GM19467 (cell line): Measurements from ENCODE around the gene MC2R.
A peak's percentile ranks its signal among the peaks of the same experiment; 100 is the strongest.
"Not testable (repeated sequence)": the region's sequence is repeated elsewhere in the genome, so short reads cannot be mapped to it uniquely, and the experiment has no call there.

Experiments
- ATAC-seq: cut with Tn5 transposase; IDR thresholded peaks from one replicate; pipeline ENCODE4 v1.9.1; 2021; ENCODE audit warnings: mild to moderate bottlenecking, moderate library complexity; ENCODE audit not compliant: unreplicated experiment

MC2R gene

DNA sequence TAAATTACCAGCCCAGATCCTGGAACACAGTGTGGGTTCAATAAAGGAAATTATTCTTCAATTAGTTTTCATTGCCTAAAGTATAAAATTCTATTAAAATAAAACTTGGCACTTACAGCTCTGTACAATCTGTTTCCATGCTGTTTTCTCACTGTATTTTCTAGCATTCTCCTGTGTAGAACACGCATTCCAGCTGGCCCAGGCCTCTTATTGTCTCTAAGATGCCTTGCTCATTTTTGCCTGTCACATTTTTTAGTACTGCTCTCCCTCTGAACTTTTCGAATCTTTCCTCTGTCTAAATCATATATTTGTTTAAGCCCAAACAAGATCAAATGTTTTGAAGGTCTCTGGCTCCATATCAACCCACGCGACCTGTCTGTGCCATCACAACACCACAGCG, 20.8 kb downstream of the MC2R start:
- ATAC-seq = no peak

DNA sequence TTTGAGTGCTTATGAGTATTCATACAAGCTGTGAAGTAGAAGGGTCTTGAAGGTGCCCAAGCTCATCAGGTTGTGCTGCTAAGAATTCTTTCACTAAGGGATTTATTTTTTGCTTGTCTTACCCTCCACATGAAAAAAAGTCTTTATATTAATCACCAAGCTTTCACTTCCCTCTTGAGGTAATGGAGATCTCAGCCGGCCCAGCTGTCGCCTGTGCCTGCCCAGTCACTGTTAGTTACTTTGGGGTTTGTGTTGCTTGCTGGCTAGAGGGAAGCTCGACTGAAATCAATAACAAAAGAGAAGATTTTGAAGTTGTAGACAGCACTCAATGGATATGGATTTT, 21.9 kb downstream of the MC2R start:
- peak; percentile 99 for ATAC-seq

GRCh38 chr18:13892098-13892497, 23.2 kb downstream of the MC2R start:
- ATAC-seq = no peak

- no peak for ATAC-seq
Observed at GRCh38 chr18:13890761-13891361, 24.5 kb downstream of the MC2R start.

GRCh38 chr18:13889671-13890070, 25.7 kb downstream of the MC2R start:
- ATAC-seq = no peak

- ATAC-seq = no peak
Observed at GRCh38 chr18:13888191-13888716, 27.1 kb downstream of the MC2R start.

- ATAC-seq = no peak
Observed at GRCh38 chr18:13885009-13885408, 30.3 kb downstream of the MC2R start.

- ATAC-seq = no peak
Observed at GRCh38 chr18:13879937-13880336, 35.4 kb downstream of the MC2R start.

GRCh38 chr18:13879492-13879891, 35.8 kb downstream of the MC2R start:
- no peak for ATAC-seq

DNA sequence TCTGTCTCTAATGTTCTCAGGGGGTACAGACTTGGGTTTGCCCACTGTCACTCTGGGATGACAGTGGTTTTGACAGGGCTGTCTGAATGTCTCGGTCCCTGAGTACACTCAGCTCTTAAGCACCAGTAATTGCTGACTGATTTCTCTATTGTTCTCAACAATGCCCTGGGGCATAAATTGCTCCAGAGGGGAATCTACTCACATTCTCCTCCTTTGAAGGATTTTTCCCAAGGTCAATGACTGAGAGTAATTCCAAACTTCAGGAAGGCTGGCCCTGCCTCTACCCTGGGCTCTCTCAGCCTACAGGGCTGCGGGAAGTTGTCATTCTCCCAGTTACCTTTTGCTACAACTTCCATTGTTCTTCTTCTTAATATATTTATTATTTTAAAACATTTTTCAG, 36.5 kb downstream of the MC2R start:
- no peak for ATAC-seq

DNA sequence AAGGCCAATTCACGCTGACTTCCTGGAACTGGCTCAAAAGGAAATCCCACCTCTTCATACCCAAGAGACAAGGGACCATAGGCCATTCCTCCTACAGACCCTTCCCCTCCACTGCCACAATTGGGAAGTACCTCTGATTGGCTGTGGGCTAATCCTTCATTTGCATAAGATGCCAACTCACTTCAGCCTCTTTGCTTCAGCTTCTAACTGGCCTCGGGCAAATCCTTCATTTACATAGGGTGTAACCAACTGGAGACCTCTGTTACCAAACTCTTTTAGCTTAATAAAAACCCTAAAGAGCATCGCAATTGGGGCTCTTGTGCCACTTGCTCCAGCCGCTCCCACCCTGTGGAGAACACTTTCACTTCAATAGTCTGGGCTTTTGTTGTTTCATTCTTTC, 38.2 kb downstream of the MC2R start:
- ATAC-seq = no peak

GRCh38 chr18:13874558-13874957, 40.8 kb downstream of the MC2R start:
- ATAC-seq = no peak

DNA sequence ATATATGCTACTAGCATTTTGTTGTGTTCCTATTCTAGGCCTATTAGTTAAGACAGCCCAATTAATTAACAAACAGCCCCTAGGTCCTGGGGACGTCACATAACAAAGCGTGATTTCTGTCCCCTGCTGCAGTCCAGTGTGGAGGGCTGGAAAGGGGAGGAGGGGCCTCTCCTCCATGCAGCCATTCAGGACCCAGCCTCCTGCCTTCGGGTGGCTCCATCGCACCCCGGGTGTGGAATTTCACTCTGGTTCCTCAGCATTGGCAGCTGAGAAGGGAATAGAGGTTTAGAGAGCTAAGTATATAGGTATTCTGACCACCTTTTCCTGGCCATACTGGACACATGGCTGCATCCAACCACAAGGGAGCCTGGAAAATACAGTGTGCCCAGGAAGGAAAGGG, 42.4 kb downstream of the MC2R start:
- ATAC-seq = no peak

- no peak for ATAC-seq
Observed at GRCh38 chr18:13872373-13872772, 43.0 kb downstream of the MC2R start.

DNA sequence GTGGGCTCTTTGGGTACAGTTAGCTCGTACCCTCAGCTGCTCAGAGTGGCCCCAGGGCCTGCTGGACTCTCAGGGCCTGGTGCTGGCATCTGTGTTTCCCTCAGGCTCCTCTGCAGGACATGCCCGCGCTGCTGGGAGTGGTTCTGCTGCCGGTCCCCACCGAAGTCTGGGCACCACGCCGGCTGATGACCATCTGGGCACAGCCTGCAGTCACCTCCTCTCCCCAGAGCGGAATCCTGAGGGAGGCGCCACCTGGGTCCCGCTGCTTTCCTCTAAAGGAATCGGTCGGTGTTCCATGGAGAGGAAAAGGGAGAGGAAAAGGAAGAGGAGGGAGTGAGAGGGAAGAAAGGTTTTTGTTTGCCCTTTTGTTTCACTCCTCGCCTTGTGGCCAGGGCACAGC, 43.6 kb downstream of the MC2R start:
- ATAC-seq = no peak

DNA sequence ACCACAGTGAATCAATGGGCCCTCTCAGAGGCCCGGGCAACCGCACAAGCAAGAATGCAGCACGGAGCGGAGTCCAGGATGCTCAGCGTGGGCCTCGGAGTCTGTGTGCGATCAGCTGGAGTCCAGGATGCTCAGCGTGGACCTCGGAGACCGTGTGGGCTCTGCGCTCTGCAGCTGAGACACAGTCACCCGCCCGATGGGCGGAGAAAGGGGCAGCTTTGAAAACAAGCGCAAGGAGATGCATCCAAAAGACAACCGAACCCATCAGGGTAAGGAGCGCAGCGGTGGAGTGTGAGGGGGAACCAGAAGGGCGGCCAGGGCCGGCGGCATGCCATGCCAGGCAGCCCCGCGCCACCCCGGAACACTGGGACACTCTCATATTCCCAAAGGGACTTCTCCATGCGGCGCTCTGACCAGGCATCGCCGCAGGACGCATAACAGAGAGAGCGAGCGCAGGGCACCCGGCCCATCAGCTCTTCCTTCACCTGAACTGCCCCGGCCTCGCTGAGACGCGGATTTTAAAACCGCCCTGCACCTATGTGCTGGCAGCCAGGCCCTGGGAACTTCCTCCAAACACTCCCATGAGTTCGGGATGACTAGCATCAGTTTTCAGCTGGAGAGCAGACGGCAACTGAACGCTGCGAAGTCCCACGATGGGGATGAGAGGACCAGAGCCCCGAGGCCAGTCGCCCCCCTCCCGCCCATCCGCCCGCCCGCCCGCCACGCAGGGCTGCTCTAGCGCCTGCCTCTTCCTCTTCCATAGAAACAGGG, 46.6 kb downstream of the MC2R start:
- no peak for ATAC-seq

DNA sequence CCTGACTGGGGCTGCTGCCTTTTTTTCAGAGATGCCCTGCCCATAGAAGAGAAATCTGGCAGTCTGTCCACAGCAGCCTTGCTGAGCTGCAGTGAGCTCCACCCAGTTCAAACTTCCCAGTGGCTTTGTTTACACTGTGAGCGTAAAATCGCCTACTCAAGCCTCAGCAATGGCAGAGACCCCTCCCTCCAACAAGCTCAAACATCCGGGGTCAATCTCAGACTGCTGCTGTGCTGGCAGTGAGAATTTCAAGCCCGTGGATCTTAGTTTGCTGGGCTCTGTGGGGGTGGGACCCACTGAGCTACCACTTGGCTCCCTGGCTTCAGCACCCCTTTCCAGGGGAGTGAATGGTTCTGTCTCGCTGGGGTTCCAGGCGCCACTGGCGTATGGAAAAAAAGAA, 52.4 kb downstream of the MC2R start:
- not testable (repeated sequence) for ATAC-seq

DNA sequence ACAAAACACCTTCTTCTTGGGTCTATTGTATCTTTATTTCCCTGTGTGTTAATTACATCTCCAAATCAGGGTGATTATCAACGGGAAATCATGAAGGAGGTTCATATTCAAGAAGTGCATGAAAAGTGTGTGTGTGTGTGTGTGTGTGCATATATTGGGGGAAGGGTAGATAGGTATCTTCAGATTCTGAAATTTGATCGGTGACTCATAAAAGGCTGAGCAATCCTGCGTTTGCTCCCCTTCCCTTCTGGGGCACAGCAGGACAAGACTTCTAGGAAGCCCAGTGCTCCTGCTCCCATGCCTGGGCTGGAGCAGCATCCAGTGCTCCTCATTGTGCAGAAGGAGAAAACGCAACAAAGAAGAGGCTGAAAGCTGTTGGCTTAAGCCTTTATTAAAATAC, 65.5 kb downstream of the MC2R start:
- no peak for ATAC-seq

GRCh38 chr18:13836559-13836958, 78.8 kb downstream of the MC2R start:
- ATAC-seq = no peak

DNA sequence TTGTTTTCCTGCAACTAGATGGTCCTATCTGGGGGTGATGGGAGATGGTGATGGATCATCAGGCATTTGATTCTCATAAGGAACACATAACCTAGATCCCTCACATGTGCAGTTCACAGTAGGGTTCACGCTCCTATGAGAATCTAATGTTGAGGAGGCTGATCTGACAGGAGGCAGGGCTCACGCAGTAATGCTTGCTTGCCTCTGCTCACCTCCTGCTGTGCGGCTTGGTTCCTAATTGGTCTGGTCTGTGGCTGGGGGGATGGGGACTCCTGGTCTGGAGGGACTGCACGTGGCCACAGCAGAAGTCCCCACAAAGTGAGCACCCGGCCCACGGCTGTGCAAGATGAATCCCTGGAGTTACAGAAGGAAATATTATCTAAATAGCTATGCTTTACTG, 80.1 kb downstream of the MC2R start:
- ATAC-seq = no peak

DNA sequence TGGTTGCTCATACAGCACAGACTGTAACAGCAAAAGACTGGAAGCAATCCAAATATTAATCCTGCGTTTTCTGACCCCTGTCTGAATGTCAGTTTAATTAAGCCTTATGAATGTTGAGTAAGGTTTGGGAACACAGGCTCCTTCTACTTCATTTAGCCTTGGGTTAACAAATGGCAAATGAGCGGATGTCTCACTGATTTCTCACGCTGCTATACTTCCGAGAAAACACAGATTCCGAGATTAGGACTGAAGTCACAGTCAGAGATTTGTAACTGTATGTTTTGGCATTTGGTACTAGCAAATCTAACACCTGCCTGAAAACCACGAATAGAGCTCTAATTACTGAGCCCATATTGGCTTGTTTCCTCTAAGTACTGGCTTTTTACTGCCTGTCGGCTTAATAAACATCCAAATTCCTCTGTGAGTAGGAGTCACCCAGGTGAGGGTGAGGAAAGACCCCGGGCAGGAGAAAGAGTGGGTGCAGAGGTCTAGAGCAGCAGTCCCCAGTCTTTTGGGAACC, 80.8 kb downstream of the MC2R start:
- no peak for ATAC-seq
